ENCODE results near the gene EXOC2. TPM values are rescaled to one million over a fixed set of nuclear protein-coding genes. Genes with fewer than 3 reads are reported as not detected.

Gene EXOC2
- total and polyA plus RNA-seq, 8 donors: 2.5 to 10.3 (median 6.4) TPM

GRCh38 chr6:499617-500016 lies 193.3 kb downstream of the EXOC2 start:
- TF ChIP-seq CTCF (IDR thresholded peaks at IDR 0.05): no peak
- no peaks in the 10 kb centered on the region for H3K9me3 ChIP-seq
- intact Hi-C loops (cut with DNase I): no loop called here
- no peak overlapping the region for H3K4me3 ChIP-seq
- no peak overlapping the region for H3K27ac ChIP-seq
- 86 to 90% methylated on average over 3 of the region's 3 CpGs for WGBS, 2 donors
- no peak for DNase-seq
- no peaks in the 10 kb centered on the region for H3K27me3 ChIP-seq
- H3K4me1 ChIP-seq: no peaks in the 10 kb centered on the region
- ATAC-seq: no peak
- no peak for FAIRE-seq
- peaks cover 0 to 4% (median 0%) of the 10 kb centered on the region in 3 donors for H3K36me3 ChIP-seq

- TF ChIP-seq CTCF (IDR thresholded peaks at IDR 0.05): no peak
- 90% methylated on average over 9 of the region's 9 CpGs for WGBS, 2 donors
These were observed 194.1 kb downstream of the EXOC2 start for GRCh38 chr6:498795-499231.

GRCh38 chr6:497258-497657 lies 195.7 kb downstream of the EXOC2 start:
- no peak for DNase-seq
- no peaks in the 10 kb centered on the region for H3K4me1 ChIP-seq
- H3K36me3 ChIP-seq: peaks cover 0 to 4% (median 0%) of the 10 kb centered on the region in 3 donors
- H3K9me3 ChIP-seq: no peaks in the 10 kb centered on the region
- ATAC-seq: no peak
- intact Hi-C loops (cut with DNase I): no loop called here
- no peak for TF ChIP-seq CTCF (IDR thresholded peaks at IDR 0.05)
- no peaks in the 10 kb centered on the region for H3K27me3 ChIP-seq
- H3K27ac ChIP-seq: no peak overlapping the region
- H3K4me3 ChIP-seq: no peak overlapping the region
- FAIRE-seq: no peak
- 91 to 94% methylated on average over 2 of the region's 2 CpGs for WGBS, 2 donors

More at GRCh38 chr6:498795-499231, 194.1 kb downstream of the EXOC2 start:
- FAIRE-seq (no peak), DNase-seq (no peak), ATAC-seq (no peak)
- no peaks in the 10 kb centered on the region for H3K27me3 ChIP-seq
- no peak overlapping the region for H3K4me3 ChIP-seq
- no peaks in the 10 kb centered on the region for H3K4me1 ChIP-seq
- no peaks in the 10 kb centered on the region for H3K9me3 ChIP-seq
- peaks cover 0 to 4% (median 0%) of the 10 kb centered on the region in 3 donors for H3K36me3 ChIP-seq
- intact Hi-C loops (cut with DNase I): no loop called here
- H3K27ac ChIP-seq: no peak overlapping the region

GRCh38 chr6:496649-497048 lies 196.3 kb downstream of the EXOC2 start:
- intact Hi-C loops (cut with DNase I): no loop called here

More at GRCh38 chr6:496649-497048, 196.3 kb downstream of the EXOC2 start:
- Histone ChIP-seq H3K27ac (no peak overlapping the region), H3K9me3 (no peaks in the 10 kb centered on the region), H3K4me3 (no peak overlapping the region), H3K27me3 (no peaks in the 10 kb centered on the region), H3K4me1 (no peaks in the 10 kb centered on the region), H3K36me3 (peaks cover 0 to 4% (median 0%) of the 10 kb centered on the region in 3 donors)
- WGBS, 2 donors: 95% methylated on average over 5 of the region's 5 CpGs
- DNase-seq (no peak), ATAC-seq (no peak), FAIRE-seq (no peak)
- TF ChIP-seq CTCF (IDR thresholded peaks at IDR 0.05): no peak

Data from pancreas (tissue), 10 donors.